Measurements from ENCODE around the gene CHST3. TPM values are rescaled to one million over a fixed set of nuclear protein-coding genes. Genes with fewer than 3 reads are reported as not detected.

The CHST3 gene
- total RNA-seq, 1 experiment from 2014 or later = 44.6 TPM

DNA sequence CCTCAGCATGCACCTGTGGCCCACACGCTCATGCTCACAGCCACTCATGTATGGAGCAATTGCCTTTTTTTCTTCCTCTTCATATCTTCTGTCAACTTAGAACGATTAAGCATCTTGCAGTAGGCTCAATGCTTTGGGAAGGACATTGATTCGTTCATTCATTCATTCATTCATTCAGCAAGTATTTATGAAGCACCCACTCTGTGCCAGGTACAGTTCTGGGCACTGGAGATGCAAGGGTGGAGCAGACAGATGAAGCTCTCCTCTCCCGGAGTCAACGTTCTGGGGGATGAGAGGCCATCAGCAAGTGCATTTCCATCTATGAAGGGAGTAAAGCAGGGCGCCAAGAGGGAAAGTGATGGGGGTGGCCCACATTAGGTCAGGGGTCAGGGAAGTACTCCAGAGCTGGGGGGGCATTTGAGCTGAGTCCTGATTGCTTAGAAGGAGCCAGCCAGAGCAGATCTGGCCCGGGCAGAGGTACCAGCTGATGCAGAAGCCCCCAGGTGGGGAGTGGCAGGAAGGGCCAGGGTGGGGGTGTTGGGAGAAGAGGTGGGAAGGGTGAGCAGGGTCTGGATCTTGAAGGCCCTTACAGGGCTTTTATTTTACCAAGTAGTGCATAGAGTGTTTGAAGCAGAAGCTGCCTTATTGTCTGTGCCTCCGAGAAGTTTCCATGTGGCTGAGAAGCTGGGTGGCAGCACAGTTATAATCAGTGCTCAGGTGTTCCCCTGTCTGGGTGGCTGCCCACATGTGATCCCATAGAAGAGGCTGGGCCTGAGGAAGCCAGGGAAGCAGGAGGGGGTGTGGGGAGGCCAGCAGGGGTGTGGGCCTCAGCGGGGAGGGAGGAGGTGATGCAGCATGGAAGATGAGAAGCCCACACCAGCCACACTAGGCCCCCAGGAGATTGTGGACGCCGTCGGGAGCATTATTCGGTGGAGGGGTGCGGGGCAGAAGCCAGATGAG lies 36.2 kb downstream of the CHST3 start:
- H3K27ac ChIP-seq (ENCODE audit: low read length) = no peak overlapping the region; the same call in 1 of the 2 replicates
- POLR2A ChIA-PET = interaction anchor here (0.5 kb wide), 1 partner anchor 29 kb away, joined by 3 read pairs; no protein-coding TSS in a partner anchor

DNA sequence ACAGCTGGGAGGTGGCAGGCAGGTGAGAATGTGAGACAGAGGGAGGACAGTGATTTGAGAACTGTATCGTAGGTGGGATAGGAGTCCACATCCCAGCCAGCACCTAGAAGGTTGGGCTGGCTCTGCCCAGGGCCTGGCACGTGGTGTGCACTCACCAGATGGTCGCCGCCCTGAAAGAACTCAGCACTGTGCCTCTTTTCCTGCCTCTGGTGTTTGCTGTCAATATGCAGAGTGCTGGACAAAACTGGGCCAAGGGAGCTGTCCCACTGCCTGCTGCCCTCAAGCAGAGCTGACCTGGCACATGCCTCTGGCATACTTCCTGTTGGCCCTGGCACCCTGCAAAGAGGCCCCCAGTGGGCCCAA lies 36.8 kb downstream of the CHST3 start:
- TF ChIP-seq, protein P1, sequence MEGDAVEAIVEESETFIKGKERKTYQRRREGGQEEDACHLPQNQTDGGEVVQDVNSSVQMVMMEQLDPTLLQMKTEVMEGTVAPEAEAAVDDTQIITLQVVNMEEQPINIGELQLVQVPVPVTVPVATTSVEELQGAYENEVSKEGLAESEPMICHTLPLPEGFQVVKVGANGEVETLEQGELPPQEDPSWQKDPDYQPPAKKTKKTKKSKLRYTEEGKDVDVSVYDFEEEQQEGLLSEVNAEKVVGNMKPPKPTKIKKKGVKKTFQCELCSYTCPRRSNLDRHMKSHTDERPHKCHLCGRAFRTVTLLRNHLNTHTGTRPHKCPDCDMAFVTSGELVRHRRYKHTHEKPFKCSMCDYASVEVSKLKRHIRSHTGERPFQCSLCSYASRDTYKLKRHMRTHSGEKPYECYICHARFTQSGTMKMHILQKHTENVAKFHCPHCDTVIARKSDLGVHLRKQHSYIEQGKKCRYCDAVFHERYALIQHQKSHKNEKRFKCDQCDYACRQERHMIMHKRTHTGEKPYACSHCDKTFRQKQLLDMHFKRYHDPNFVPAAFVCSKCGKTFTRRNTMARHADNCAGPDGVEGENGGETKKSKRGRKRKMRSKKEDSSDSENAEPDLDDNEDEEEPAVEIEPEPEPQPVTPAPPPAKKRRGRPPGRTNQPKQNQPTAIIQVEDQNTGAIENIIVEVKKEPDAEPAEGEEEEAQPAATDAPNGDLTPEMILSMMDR (IDR thresholded peaks at IDR 0.05) = no peak
- TF ChIP-seq SIN3A (IDR thresholded peaks at IDR 0.05; ENCODE audit: borderline replicate concordance, insufficient read depth, low read depth, low read length) (no peak), TCF7L2 (IDR thresholded peaks at IDR 0.05; ENCODE audit: low read depth, low read length) (no peak), POLR2AphosphoS5 (IDR thresholded peaks at IDR 0.05; ENCODE audit: low read depth, low read length) (no peak)
- TF ChIP-seq, protein P2, sequence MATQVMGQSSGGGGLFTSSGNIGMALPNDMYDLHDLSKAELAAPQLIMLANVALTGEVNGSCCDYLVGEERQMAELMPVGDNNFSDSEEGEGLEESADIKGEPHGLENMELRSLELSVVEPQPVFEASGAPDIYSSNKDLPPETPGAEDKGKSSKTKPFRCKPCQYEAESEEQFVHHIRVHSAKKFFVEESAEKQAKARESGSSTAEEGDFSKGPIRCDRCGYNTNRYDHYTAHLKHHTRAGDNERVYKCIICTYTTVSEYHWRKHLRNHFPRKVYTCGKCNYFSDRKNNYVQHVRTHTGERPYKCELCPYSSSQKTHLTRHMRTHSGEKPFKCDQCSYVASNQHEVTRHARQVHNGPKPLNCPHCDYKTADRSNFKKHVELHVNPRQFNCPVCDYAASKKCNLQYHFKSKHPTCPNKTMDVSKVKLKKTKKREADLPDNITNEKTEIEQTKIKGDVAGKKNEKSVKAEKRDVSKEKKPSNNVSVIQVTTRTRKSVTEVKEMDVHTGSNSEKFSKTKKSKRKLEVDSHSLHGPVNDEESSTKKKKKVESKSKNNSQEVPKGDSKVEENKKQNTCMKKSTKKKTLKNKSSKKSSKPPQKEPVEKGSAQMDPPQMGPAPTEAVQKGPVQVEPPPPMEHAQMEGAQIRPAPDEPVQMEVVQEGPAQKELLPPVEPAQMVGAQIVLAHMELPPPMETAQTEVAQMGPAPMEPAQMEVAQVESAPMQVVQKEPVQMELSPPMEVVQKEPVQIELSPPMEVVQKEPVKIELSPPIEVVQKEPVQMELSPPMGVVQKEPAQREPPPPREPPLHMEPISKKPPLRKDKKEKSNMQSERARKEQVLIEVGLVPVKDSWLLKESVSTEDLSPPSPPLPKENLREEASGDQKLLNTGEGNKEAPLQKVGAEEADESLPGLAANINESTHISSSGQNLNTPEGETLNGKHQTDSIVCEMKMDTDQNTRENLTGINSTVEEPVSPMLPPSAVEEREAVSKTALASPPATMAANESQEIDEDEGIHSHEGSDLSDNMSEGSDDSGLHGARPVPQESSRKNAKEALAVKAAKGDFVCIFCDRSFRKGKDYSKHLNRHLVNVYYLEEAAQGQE (IDR thresholded peaks at IDR 0.05; ENCODE audit: insufficient read depth in 1 of 2, low read depth in 2 of 2, low read length in 1 of 2) = no peak
- Histone ChIP-seq H3K4me3 (ENCODE audit: low read depth in 2 of 2, low read length in 2 of 2) (no peak overlapping the region), H3K27ac (ENCODE audit: low read length) (no peak overlapping the region), H3K4me1 (ENCODE audit: control insufficient read depth, insufficient read depth, low read length) (peaks cover 52% of the 10 kb centered on the region), H3K27me3 (ENCODE audit: control insufficient read depth, insufficient read depth, low read length) (no peaks in the 10 kb centered on the region), H3K36me3 (ENCODE audit: control insufficient read depth, insufficient read depth, low read length) (no peaks in the 10 kb centered on the region), H3K9me3 (ENCODE audit: control insufficient read depth, insufficient read depth, low read depth, low read length) (no peaks in the 10 kb centered on the region)
- peak; percentile 27; the same call in 1 of the 2 replicates for ATAC-seq
- ChIA-PET POLR2A (no interaction called here), CTCF (interaction anchor here (0.6 kb wide), 1 partner anchor 35 kb away, joined by 9 read pairs; no protein-coding TSS in a partner anchor)
- intact Hi-C loops (cut with micrococcal nuclease; ENCODE audit: unreplicated experiment) (no loop called here), in situ Hi-C loops (cut with HindIII; ENCODE audit: low pct_unique_long_range_greater_than_20kb, low sequenced_read_pairs) (no loop called here)
- BruUV-seq (replicated peaks) = no TSS peak
- DNase-seq (ENCODE audit: low read depth, low spot score) = no peak

More for the DNA sequence above, 36.2 kb downstream of the CHST3 start:
- intact Hi-C loops (cut with micrococcal nuclease; ENCODE audit: unreplicated experiment) (no loop called here), in situ Hi-C loops (cut with HindIII; ENCODE audit: low pct_unique_long_range_greater_than_20kb, low sequenced_read_pairs) (no loop called here)
- ATAC-seq (no peak), DNase-seq (ENCODE audit: low read depth, low spot score) (no peak)
- H3K4me3 ChIP-seq (ENCODE audit: low read depth in 2 of 2, low read length in 2 of 2) = no peak overlapping the region
- peaks cover 59% of the 10 kb centered on the region for H3K4me1 ChIP-seq (ENCODE audit: control insufficient read depth, insufficient read depth, low read length)
- TF ChIP-seq SIN3A (IDR thresholded peaks at IDR 0.05; ENCODE audit: borderline replicate concordance, insufficient read depth, low read depth, low read length) = no peak
- TF ChIP-seq POLR2AphosphoS5 (IDR thresholded peaks at IDR 0.05; ENCODE audit: low read depth, low read length) = no peak
- TF ChIP-seq, protein P1 (IDR thresholded peaks at IDR 0.05) = no peak
- CTCF ChIA-PET = no interaction called here
- no peaks in the 10 kb centered on the region for H3K9me3 ChIP-seq (ENCODE audit: control insufficient read depth, insufficient read depth, low read depth, low read length)
- no peaks in the 10 kb centered on the region for H3K27me3 ChIP-seq (ENCODE audit: control insufficient read depth, insufficient read depth, low read length)
- no TSS peak for BruUV-seq (replicated peaks)
- no peaks in the 10 kb centered on the region for H3K36me3 ChIP-seq (ENCODE audit: control insufficient read depth, insufficient read depth, low read length)

All from Panc1 (cell line).